Measurements from ENCODE around the gene NHLH1. TPM values are rescaled to one million over a fixed set of nuclear protein-coding genes. Genes with fewer than 3 reads are reported as not detected.

NHLH1 gene
- total RNA-seq, 1 experiment from 2014 or later = not detected

DNA sequence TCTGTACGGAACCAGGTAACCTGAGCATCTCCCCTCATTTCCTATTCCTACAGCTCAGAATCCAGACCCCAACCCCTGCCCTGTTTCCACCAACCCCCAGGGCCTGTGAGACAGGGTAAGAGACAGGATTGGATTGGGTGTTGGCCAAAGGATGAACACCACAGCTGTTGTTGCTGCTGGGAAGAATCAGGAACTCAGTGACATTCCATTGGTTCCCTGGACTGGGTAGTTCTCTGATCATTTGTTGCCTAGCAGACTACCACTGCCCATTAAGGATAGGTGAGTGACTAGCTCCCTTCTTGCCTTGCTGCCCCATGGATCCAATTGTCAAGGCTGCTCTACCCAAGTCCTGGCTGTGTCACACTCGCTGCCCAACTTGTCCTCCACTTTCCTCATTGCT is 13.6 kb upstream of the NHLH1 start:
- DNase-seq (ENCODE audit: low read depth, low spot score) = peak; percentile 77
- in situ Hi-C loops (cut with HindIII; ENCODE audit: low pct_unique_long_range_greater_than_20kb, low sequenced_read_pairs) = no loop called here

DNA sequence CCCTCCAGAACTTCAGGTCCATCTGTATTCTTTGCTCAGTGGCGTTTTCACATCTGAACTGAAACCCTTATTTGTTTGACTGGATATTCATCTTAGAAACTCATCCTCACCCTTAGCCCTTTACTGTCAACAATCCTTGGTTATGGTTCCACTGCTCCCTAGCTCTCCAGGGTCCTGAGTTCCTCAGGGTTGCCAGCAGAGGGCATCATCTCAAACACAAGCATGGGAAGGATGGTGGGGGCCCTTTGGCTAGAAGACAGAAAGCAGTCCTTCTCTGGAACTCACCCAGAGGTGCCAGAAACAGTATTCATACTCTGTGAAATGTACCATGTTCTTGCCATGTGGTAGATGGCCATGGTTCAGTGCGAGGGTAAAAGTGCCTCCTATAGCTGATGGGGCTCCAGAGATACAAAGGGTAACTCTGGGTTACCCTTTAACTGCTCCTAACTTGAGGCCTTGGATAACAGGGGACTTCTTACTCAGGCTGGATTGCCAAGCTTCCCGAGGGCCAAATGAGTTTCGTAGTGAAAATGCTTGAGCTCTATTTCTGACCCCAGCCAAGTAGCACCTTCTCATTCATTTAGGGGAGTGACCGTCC is 12.4 kb upstream of the NHLH1 start:
- in situ Hi-C loops (cut with HindIII; ENCODE audit: low pct_unique_long_range_greater_than_20kb, low sequenced_read_pairs) = no loop called here
- DNase-seq (ENCODE audit: low read depth, low spot score) = peak; percentile 61

DNA sequence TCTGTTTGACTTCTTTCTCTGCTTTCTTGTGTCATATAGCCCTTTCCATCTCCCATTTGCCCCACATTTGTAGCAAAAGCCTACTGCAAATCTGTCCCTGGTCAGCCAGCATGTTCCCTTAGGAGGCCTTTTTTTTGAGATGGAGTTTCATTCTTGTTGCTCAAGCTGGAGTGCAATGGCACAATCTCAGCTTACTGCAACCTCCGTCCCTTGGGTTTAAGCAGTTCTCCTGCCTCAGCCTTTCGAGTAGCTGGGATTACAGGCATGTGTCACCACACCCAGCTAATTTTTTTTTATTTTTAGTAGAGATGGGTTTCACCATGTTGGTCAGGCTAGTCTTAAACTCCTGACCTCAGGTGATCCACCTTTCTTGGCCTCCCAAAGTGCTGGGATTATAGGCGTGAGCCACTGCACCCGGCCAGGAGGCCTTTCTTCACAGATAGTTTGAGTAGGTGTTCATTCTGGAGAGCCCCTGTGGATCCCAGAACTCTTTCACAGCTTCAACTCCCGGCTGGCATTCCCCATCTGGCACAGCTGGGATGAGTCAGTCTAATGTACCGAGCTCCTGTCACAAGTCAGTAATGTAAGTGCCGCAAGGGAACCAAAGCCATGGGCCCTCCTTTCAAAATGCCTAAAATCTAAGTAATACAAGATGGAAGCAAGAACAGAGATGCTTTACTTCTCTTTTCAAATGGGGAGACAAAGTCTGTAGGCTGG is 9.4 kb upstream of the NHLH1 start:
- in situ Hi-C loops (cut with HindIII; ENCODE audit: low pct_unique_long_range_greater_than_20kb, low sequenced_read_pairs) = no loop called here
- DNase-seq (ENCODE audit: low read depth, low spot score) = no peak

DNA sequence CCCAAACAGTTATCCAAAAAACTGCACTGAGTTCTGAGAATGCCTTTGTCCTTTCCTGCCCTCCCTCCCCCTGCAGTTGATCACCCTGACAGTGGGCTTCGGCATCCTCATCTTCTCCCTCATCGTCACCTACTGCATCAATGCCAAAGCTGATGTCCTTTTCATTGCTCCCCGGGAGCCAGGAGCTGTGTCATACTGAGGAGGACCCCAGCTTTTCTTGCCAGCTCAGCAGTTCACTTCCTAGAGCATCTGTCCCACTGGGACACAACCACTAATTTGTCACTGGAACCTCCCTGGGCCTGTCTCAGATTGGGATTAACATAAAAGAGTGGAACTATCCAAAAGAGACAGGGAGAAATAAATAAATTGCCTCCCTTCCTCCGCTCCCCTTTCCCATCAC is 8.8 kb upstream of the NHLH1 start:
- in situ Hi-C loops (cut with HindIII; ENCODE audit: low pct_unique_long_range_greater_than_20kb, low sequenced_read_pairs) = no loop called here

DNA sequence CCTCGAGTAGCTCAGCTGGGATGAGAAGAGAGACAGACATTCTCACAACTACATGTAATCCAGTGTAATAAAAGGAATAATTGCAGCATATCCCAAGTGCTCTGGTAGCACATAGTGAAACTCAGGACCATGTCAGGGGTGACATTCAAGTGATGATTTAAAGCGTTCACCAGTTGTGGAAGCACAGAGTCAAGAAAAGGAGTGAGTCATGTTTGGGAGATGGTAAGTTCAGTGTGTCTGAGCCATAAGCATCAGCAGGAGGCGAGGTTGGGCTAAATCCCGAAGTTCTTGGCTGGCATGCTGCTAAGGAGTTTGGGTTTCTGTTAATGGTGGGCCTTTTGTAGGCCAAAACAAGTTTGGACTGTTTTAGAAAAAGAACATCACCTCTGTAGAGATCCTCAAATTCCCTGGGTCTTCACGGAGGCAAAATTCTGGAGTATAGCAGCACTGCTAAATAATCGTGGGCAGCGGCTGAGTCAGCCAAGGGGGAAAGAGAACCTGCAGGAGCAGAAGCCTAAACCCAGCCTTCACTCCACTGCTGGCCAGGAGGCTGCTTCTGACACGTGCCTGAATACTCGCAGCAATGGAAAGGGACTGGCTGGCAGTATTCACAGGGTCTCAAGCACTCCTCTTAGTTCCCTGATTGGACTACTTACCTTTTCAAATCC is 7.2 kb upstream of the NHLH1 start:
- in situ Hi-C loops (cut with HindIII; ENCODE audit: low pct_unique_long_range_greater_than_20kb, low sequenced_read_pairs) = no loop called here
- DNase-seq (ENCODE audit: low read depth, low spot score) = no peak

More for the DNA sequence above, 8.8 kb upstream of the NHLH1 start:
- no peak for DNase-seq (ENCODE audit: low read depth, low spot score)

DNA sequence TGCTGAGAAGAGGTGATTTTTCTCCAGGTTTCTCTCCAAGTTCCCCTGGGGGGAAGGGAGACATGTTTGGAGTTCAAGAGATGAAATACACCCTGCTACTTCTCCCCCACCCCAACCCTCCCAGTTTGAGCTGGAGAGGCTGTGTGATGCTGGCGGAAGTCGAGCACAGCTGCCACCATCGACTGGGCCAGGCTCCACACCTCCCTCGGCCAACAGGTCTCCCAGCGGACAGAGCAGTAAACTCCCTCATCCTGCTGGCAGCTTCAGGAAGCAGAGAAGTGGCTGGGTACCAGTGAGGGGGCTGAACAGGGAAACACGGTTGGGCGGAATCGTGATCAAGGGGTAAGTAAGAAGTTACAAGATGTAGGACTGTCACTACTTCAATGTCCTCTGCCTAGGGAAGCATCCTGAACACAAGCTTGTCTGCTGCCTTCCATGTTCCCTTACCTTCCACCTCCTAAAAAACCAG is 6.6 kb upstream of the NHLH1 start:
- in situ Hi-C loops (cut with HindIII; ENCODE audit: low pct_unique_long_range_greater_than_20kb, low sequenced_read_pairs) = no loop called here
- DNase-seq (ENCODE audit: low read depth, low spot score) = no peak

DNA sequence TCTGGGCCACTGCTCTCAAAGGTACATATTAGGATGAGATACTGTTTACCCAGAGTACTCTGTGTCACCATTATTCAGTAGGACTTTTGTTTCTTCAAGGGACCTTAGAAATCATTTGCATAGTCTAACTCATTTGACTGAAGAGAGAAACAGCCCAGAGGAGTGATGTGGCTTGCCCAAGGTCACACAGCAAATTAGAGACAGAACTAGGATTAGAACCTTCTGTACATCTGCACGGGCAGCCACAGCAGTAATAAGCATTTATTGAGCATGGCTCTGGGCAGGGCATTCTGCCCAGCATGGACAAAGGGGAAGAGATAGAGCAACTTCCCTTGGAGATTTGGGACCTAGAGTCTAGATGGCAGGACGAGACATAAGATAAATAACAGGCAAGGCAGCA is 5.7 kb upstream of the NHLH1 start:
- no peak for DNase-seq (ENCODE audit: low read depth, low spot score)
- in situ Hi-C loops (cut with HindIII; ENCODE audit: low pct_unique_long_range_greater_than_20kb, low sequenced_read_pairs) = no loop called here

DNA sequence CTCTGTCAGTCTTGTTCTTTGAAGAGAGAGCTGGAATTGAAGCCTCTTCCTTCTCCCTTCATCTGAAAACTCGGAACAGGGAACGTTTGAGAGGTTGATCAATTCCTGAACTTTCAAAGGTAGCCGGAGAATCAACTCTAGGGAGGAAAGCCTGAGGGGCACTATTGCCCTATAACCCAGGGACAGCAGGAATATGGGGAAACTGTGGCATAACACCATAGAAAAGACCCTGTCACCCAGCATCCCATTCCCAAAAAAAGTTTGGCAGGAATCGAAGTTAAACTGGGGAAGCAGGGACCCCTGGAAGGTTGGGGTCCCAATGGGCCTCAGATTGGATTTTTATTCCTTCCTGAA is 5.1 kb upstream of the NHLH1 start:
- no peak for DNase-seq (ENCODE audit: low read depth, low spot score)
- in situ Hi-C loops (cut with HindIII; ENCODE audit: low pct_unique_long_range_greater_than_20kb, low sequenced_read_pairs) = no loop called here

DNA sequence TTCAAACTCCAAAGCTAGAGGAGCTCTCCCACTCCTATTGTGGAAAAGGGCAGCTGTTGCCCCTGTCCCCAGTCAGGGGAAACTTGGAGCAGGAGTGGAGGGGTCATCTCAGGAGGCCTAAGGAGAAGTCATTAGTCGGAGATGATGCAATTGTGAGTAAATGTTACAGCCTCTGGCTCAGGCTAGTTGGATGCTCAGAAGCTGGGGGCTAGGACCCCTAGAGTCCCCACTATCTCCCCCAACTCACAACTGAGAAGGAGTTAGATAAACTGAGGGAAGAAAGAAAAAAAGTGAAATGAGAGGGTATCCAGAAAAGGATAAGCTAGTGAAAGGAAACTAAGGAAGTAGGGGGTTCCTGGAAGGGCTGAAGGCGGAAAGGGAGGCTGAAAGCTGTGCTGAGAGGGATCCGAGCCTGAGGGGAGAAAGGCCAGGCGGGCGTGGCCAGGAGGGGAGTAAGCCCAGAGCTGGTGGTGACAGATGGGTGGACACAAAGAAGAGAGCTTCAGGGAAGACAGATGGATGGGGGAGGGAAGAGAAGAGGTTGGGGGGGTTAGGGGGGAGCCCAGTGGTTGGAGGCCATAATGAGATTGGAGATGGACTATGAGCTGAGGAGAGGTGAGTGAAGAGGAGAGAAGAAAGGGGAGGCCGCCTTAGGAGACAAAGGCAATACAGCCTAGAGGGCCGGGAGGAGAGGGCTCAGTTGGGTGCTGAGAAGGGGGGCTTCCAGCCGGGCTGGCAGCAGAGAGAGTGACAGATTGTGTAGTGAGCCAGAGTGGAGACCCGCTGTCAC is 4.5 kb upstream of the NHLH1 start:
- in situ Hi-C loops (cut with HindIII; ENCODE audit: low pct_unique_long_range_greater_than_20kb, low sequenced_read_pairs) = no loop called here
- DNase-seq (ENCODE audit: low read depth, low spot score) = no peak

DNA sequence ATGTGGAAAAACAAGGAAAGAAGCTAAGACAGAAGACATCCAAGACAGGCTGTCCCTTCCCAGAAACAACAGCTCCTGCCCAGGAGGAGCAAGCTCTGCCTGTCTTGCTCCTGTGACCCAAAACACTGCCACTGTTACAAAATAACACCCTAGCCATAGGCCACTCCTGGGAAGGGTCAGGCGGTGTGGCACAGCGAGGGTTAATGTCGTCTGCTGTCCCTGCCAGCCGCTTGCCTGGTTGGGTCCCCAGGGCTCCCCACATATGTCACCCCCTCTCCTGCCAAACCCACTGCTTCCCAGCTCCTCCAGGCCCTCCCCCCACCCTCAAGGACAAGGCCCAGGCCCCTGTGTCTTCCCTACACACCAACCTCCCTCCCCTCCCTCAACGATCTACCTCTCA is 3.9 kb upstream of the NHLH1 start:
- in situ Hi-C loops (cut with HindIII; ENCODE audit: low pct_unique_long_range_greater_than_20kb, low sequenced_read_pairs) = no loop called here
- DNase-seq (ENCODE audit: low read depth, low spot score) = no peak

DNA sequence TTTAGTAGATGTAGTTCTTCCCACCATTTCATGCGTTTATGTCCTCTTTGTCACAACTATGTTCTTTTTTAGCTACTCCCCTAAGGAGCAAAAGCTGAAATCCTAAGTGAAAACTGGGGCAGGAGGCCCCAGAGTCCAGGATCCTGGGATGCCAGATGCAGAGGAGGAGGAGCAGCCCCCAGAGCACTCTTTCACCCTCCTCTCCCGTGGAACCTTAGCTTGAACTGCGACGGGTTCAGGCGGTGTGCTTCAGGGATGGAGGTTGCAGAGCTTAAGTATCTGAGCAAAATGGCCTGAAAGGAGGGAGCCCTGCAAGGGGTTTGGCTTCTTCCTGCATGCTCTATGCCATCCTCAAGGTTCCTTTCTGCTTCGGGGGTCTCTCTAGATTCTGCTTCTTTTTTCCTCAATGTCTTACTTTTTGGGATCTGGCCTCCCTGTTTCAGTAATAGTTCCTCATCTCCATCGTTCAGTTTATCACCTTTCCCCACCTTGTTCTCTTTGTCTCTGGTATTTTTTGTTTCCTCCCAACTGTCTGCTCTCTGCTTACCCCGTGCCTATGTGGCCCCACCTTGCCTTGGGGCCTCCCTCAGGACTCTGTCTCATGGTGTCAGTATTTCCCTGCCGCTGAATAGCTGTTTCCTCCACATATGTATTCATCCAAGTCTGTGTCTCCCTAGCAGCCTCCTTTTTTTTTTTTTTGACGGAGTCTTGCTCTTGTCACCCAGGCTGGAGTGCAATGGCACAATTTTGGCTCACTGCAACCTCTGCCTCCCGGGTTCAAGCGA is 2.7 kb upstream of the NHLH1 start:
- DNase-seq (ENCODE audit: low read depth, low spot score) = no peak
- in situ Hi-C loops (cut with HindIII; ENCODE audit: low pct_unique_long_range_greater_than_20kb, low sequenced_read_pairs) = no loop called here

DNA sequence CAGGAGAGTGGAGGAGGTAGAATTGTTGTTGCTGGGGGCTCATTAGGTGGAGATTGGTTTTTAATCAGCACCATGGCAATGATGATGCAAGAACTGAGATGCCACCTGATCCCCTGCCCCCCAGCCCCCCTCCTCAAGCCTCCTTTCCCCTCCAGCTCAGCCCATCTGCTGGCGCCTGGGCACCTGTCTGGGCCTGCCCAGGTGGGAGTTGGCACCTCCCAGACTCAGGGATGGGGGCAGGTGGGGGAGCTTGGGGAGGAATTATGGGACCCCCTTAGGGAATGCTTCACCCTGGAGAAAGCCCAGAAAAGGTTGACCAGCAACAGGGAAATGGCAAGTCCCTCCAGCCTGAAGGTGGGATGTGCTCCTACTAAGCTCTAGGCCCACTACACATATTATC is 1.5 kb upstream of the NHLH1 start:
- in situ Hi-C loops (cut with HindIII; ENCODE audit: low pct_unique_long_range_greater_than_20kb, low sequenced_read_pairs) = no loop called here
- DNase-seq (ENCODE audit: low read depth, low spot score) = no peak

DNA sequence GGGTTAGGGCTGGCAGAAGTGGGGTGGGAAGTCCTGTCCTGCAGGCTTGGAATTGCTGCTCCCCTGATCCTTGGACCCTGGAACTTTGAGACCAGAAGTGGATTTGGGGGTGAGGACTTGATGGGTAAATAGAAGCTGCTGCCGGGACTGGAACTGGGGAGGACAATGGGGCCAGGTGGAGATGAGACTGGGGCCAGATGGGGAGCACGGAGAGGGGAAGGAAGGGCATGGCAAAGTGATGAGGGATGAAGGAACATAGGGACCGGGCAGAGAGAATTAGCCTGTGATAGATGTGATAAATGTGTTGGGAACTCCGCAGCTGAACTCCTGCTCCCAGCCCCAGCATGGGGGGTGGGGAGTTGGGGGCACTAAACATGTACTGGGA is 637 bp downstream of the NHLH1 start:
- DNase-seq (ENCODE audit: low read depth, low spot score) = no peak

DNA sequence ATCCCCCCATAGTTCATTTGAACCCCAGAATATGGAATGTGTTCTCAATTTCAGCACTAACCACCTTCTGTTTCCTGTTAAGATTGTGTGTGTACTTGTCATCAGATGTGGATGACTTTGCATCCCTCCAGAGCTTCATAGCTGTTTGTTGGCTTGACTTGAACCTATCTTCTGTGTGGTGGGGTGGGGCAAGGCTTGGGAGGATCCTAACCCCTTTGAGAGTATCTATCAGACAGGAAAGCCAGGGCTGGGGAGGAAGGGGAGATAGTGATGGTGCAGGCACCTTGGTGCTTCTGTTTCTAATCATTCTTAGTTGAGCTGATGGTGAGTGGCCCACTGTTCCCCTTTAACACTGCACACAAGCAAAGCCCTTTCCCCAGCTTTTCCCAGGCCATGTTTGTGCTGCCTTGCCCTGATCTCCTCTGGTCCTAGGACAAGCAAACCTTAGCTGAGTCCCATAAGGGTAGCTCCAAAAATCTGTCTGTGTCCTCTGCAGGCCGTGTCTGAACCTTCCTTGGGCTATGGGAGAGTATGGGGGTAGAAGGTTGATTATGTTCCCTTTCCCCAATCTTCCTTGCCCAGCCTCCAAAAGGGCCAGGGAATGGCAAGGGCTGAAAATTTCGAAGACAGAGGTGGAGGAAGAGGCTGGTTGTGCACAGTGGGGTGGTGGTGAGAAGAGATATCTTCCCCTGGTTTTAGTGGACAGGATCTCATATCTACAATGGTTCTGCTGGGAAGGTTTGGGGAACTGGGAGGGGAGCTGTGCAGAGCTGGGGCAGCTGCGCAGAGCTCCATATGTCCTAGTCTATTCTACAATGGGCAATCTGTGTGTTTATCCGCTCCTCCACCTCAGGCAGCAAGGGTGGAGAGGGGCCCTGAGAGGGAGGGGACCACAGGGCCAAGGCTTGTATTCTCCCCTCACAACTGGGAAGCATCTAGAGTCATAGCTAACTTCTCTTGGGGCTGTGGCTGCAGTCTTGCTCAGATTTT is 1.4 kb downstream of the NHLH1 start:
- in situ Hi-C loops (cut with HindIII; ENCODE audit: low pct_unique_long_range_greater_than_20kb, low sequenced_read_pairs) = no loop called here
- DNase-seq (ENCODE audit: low read depth, low spot score) = no peak

More for the DNA sequence above, 637 bp downstream of the NHLH1 start:
- in situ Hi-C loops (cut with HindIII; ENCODE audit: low pct_unique_long_range_greater_than_20kb, low sequenced_read_pairs) = no loop called here

DNA sequence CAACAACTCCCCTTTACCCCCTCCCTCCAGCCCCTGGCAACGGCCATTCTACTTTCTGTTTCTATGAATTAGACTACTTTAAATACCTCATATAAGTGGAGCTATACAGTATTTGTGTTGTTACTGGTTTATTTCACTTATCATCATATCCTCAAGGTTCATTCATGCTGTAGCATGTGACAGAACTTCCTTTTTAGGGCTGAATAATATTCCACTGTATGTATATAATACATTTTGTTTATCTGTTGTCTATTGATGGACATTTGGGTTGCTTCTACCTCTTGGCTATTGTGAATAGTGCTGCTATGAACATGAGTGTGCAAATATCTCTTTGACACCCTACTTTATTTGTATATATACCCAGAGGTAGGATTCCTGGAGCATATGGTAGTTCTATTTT is 2.2 kb downstream of the NHLH1 start:
- no peak for DNase-seq (ENCODE audit: low read depth, low spot score)
- in situ Hi-C loops (cut with HindIII; ENCODE audit: low pct_unique_long_range_greater_than_20kb, low sequenced_read_pairs) = no loop called here

DNA sequence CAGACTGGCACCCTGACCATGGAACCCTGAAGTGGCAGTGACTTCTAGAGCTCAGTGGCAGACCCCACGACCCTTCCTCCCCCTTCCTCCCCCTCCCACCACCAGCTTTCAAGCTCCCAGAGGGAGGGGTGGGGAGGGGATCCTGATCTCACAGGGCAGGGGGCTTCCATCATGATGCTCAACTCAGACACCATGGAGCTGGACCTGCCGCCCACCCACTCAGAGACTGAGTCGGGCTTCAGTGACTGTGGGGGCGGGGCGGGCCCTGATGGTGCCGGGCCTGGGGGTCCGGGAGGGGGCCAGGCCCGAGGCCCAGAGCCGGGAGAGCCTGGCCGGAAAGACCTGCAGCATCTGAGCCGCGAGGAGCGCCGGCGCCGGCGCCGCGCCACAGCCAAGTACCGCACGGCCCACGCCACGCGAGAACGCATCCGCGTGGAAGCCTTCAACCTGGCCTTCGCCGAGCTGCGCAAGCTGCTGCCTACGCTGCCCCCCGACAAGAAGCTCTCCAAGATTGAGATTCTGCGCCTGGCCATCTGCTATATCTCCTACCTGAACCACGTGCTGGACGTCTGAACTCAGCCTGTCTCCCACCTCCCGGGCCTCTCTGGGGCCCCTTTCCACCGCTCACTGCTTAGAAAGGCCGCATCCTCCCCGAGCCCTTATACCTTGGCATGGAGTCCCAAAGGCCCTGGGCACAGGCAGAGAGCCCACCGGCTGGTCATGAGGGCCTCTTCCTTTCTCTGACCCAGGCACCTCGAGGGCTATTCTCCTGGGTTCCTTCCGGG is 3.9 kb downstream of the NHLH1 start:
- no peak for DNase-seq (ENCODE audit: low read depth, low spot score)
- in situ Hi-C loops (cut with HindIII; ENCODE audit: low pct_unique_long_range_greater_than_20kb, low sequenced_read_pairs) = no loop called here

Data from SK-MEL-5 (cell line).